Adrenal gland (tissue), 12 donors: ENCODE data around the gene CTAGE9. TPM values are rescaled to one million over a fixed set of nuclear protein-coding genes. Genes with fewer than 3 reads are reported as not detected.
"Not testable (repeated sequence)": the region's sequence is repeated elsewhere in the genome, so short reads cannot be mapped to it uniquely, and the experiment has no call there.

ENCODE experiments used
- DNase-seq, 7 donors: peaks; one replicate each; pipeline ENCODE4 v3.0.0-alpha.2; 2019 to 2020
- H3K27ac ChIP-seq, 5 donors: fragments of 200-600 bp; sonication (generic) in 4 of 5; 1 replicate in 3 of 5; 2 replicates in 2 of 5; pipeline versions ENCODE4 v1.5.1 to v1.8.0; 2016 to 2020; ENCODE audit warnings: mild to moderate bottlenecking in 1 of 5
- H3K27me3 ChIP-seq: fragments of 200-600 bp; 2 replicates; pipeline ENCODE4 v1.8.0; 2021
- H3K36me3 ChIP-seq, 2 donors: fragments of 200-600 bp; replicated peaks in 1 of 2; 1 replicate in 1 of 2; 2 replicates in 1 of 2; pipeline versions ENCODE4 v1.5.1 to v1.8.0; 2018 to 2022
- H3K4me1 ChIP-seq, 2 donors: fragments of 200-600 bp; replicated peaks in 1 of 2; 1 replicate in 1 of 2; 2 replicates in 1 of 2; pipeline versions ENCODE4 v1.5.1 to v1.8.0; 2018 to 2021
- H3K4me3 ChIP-seq, 4 donors: fragments of 200-600 bp; sonication (generic) in 3 of 4; one replicate each; pipeline ENCODE4 v1.5.1; 2016 to 2018
- H3K9me3 ChIP-seq, 3 donors: fragments of 200-600 bp; sonication (generic) in 1 of 3; replicated peaks in 1 of 3; 1 replicate in 2 of 3; 2 replicates in 1 of 3; pipeline versions ENCODE4 v1.5.1 to v1.8.0; 2016 to 2021
- POLR2A ChIP-seq, 2 donors: fragments of 450-650 bp; IDR thresholded peaks; one replicate each; pipeline ENCODE4 v1.6.1; 2017; ENCODE audit warnings: antibody characterized with exemption in 2 of 2, mild to moderate bottlenecking in 2 of 2, moderate library complexity in 1 of 2
- WGBS, 4 donors: extraction: QIAGEN DNeasy Blood & Tissue Kit in 2 of 4; methylation state at CpG; one replicate each; pipeline versions ENCODE4 v1.1.5 to v1.1.7; 2013 to 2017; 5-methylcytosine and 5-hydroxymethylcytosine counted together
- intact Hi-C, 2 donors: fragments of 100-400 bp; cut with DNase I; formaldehyde crosslinking; loops; one replicate each; pipeline versions ENCODE4 v1.14.1 to v1.15.0; 2022 to 2023
- polyA plus RNA-seq, 3 donors: library from polyadenylated mRNA; stranded (reverse); fragments of 200-250 nt in 2 of 3; fragments of 350-450 nt in 1 of 3; fragmentation: Illumina TruSeq in 1 of 3; extraction: RNeasy Lipid Tissue Mini Kit (QIAGEN cat#74804) in 1 of 3; gene quantifications; one replicate each; pipeline ENCODE4 v1.2.3, GENCODE V29; 2013 to 2014
- total RNA-seq, 9 donors: library from RNA; depleted of rRNA in 4 of 9; stranded (reverse); fragments of >200 nt in 4 of 9; fragments of 120-200 nt in 1 of 9; fragmentation: NEBNext Ultra II Directional in 1 of 9; extraction: Animal tissue kit (Norgen Biotek cat#: 25700) in 1 of 9; gene quantifications; one replicate each; pipeline versions ENCODE4 v1.1.0 to v1.2.4, GENCODE V29; 2013 to 2023
- TF ChIP-seq, protein P1 (sequence below), 6 experiments: fragments of 450-650 bp in 4 of 6; fragments of 200-600 bp in 2 of 6; sonication (generic) in 1 of 6; IDR thresholded peaks; 1 replicate in 5 of 6; 2 replicates in 1 of 6; pipeline versions ENCODE4 v1.5.1 to v1.8.0; 2016 to 2021; ENCODE audit warnings: antibody characterized with exemption in 6 of 6, mild to moderate bottlenecking in 2 of 6, moderate library complexity in 1 of 6
- donor health status: healthy with polysubstance abuse.
- donor health status: Bipolar disorder and iron deficiency.
- donor health status: DM: yes; HTN: yes; CAD: no.
- donor health status: DM: no; HTN: no; CAD: no.
- donor health status: DM: no; HTN: no; CAD: no.
- donor health status: DM: yes; HTN: yes; CAD: no.

CTAGE9 gene
- total and polyA plus RNA-seq, 12 donors: not detected

DNA sequence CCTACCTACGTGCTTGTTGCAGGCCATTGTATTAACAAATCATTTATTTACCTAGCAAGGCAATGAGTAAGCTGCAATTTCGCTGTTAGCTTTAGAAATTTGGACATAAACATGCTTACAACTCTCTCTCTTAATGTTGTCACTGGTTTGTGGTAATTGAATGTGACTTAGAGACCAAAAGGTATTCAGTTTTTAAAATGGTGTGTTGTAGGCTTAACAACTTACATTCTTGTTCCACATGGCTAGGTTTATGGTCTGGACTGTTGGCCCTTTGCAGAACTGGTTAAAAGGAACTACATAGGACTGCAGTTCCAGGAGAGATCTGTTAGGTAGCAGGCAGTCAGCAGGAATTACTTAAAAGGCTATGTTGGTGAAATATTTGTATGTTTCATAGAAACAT lies 10.3 kb upstream of the CTAGE9 start:
- 86 to 89% (median 88%) methylated on average over 2 of the region's 2 CpGs for WGBS, 4 donors
- no peak for DNase-seq
- no peak overlapping the region for H3K27ac ChIP-seq
- TF ChIP-seq, protein P1, sequence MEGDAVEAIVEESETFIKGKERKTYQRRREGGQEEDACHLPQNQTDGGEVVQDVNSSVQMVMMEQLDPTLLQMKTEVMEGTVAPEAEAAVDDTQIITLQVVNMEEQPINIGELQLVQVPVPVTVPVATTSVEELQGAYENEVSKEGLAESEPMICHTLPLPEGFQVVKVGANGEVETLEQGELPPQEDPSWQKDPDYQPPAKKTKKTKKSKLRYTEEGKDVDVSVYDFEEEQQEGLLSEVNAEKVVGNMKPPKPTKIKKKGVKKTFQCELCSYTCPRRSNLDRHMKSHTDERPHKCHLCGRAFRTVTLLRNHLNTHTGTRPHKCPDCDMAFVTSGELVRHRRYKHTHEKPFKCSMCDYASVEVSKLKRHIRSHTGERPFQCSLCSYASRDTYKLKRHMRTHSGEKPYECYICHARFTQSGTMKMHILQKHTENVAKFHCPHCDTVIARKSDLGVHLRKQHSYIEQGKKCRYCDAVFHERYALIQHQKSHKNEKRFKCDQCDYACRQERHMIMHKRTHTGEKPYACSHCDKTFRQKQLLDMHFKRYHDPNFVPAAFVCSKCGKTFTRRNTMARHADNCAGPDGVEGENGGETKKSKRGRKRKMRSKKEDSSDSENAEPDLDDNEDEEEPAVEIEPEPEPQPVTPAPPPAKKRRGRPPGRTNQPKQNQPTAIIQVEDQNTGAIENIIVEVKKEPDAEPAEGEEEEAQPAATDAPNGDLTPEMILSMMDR (IDR thresholded peaks at IDR 0.05): no peak
- TF ChIP-seq POLR2A (IDR thresholded peaks at IDR 0.05): no peak
- intact Hi-C loops: no loop called here
- no peaks in the 10 kb centered on the region for H3K9me3 ChIP-seq
- no peaks in the 10 kb centered on the region for H3K27me3 ChIP-seq
- H3K4me3 ChIP-seq: no peak overlapping the region
- no peaks in the 10 kb centered on the region for H3K4me1 ChIP-seq
- H3K36me3 ChIP-seq: no peaks in the 10 kb centered on the region

DNA sequence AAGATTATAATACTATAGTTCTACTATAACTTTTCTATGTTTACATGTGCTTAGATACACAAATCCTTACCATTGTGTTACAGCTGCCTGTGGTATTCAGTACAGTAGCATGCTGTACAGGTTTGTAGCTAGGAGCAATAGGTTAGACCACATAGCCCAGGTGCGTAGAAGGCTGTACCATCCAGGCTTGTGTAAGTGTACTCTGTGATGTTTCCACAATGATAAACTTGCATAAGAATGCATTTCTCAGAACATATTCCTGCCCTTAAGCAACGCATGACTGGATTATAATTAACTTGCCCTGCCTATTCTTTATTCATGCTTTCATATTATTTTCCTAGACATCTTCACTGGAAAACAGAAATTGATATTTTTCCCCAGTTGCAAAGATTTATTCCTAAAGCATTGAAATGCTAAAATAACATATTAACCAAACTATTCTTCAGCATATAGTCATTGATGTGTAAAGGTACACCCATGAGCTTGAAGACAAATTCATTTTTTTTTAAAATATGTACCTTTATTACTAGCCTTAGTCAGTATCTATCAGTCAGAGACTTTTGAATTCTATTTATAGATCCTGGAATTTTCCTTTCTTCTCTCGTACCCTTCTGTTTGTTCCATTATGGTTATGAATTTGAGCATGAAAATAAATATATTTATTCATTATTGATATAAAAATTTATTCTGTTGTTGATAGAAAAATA lies 7.2 kb upstream of the CTAGE9 start:
- DNase-seq: no peak
- Histone ChIP-seq H3K27ac (no peak overlapping the region), H3K36me3 (no peaks in the 10 kb centered on the region), H3K4me3 (no peak overlapping the region), H3K4me1 (no peaks in the 10 kb centered on the region), H3K27me3 (no peaks in the 10 kb centered on the region), H3K9me3 (no peaks in the 10 kb centered on the region)
- no peak for TF ChIP-seq POLR2A (IDR thresholded peaks at IDR 0.05)
- TF ChIP-seq, protein P1 (IDR thresholded peaks at IDR 0.05): no peak
- intact Hi-C loops: no loop called here
- WGBS, 4 donors: 87 to 95% (median 89%) methylated on average over 3 of the region's 3 CpGs

DNA sequence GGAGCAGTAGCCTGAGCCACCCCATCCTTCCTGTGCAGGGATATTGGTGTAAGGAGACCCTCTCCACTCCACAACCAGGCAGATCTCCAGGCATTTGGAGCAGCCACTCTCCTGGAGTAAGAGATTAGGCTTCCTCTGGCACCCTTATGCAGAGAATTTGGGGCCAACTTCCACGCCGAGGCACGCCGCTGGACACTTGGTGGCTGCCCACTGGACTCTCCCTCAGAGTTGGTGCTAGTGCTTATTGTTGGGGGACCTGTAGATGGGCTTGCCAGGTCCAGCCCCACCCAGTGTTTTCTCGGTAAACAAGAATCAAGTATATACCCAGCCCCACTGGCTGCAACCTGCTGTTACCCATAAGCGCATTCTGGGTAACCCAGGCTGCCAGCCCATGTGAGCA lies 4.8 kb upstream of the CTAGE9 start:
- H3K4me1 ChIP-seq, H3K9me3 ChIP-seq, H3K27me3 ChIP-seq, DNase-seq, H3K4me3 ChIP-seq, H3K27ac ChIP-seq, intact Hi-C loops, H3K36me3 ChIP-seq: not testable (repeated sequence)
- 79 to 100% (median 88%) methylated on average over 1 to 6 of the region's 6 CpGs; no CpG with 5 or more reads in 1 of the 4 donors for WGBS, 4 donors

DNA sequence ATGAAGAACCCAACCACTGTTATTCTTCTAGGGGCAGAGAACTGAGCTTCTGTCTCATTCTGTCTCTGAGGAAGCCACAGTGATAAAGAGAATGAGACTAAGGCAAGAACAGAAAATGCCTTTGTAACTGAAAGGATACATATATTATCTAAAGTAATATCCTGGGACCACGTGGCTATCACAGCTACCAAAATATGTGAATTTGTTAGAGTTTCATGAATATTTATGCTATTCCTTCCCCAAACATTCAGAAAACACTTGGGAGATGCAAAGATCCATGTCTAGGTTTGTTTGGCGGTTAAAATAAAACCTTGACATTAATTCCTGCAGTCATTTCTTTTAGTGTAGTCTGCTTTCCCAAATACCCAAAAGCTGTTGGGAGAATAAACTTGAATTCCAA lies 6.9 kb downstream of the CTAGE9 start:
- H3K9me3 ChIP-seq, H3K27ac ChIP-seq, H3K4me1 ChIP-seq, intact Hi-C loops, DNase-seq, H3K36me3 ChIP-seq, H3K4me3 ChIP-seq, H3K27me3 ChIP-seq: not testable (repeated sequence)
- no CpG with 5 or more reads among the region's 2 CpGs for WGBS, 4 donors

DNA sequence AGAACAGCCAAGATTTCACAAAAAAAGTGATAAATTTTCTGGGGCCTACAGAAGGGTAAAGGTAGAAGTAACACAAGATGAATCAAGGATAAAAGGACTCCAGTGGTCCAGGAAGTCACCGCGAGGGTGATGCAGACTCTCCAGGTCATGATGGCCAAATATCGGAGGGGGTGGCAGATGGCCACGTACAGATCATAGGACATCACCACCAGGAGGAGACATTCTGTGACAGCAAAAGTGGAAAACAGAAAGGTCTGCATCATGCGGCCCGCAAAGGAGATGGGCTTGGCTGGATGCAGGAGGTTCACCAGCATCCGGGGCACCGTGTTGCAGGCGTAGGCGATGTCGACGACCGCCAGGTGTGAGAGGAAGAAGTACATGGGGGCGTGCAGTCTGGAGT lies 10.0 kb downstream of the CTAGE9 start:
- no CpG with 5 or more reads among the region's 14 CpGs for WGBS, 4 donors
- H3K9me3 ChIP-seq, intact Hi-C loops: not testable (repeated sequence)

DNA sequence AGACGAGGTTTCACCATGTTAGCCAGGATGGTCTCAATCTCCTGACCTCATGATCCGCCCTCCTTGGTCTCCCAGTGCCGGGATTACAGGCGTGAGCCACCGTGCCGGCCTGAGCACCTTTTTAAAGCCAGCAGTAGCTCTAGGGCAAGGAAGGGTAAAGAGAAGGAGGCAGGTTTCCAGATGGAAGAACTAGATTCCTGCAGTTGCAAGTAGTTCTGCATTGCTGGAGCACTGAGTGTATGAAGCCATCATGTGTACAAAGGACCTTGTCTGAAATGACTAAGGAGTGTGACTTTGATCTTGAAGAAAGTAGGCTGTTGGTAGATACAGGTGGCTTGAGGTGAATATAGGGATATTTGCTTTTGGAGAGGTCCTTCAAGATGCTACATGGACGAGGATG lies 13.9 kb downstream of the CTAGE9 start:
- no peaks in the 10 kb centered on the region for H3K27me3 ChIP-seq
- WGBS, 4 donors: 90 to 97% (median 92%) methylated on average over 7 of the region's 7 CpGs
- no peak for TF ChIP-seq POLR2A (IDR thresholded peaks at IDR 0.05)
- TF ChIP-seq, protein P1 (IDR thresholded peaks at IDR 0.05): no peak
- no peaks in the 10 kb centered on the region for H3K4me1 ChIP-seq
- no peak overlapping the region for H3K27ac ChIP-seq
- DNase-seq: no peak
- intact Hi-C loops: loop anchor here in 1 of 2 donors (5.0 kb wide), 1 partner anchor 210 kb away; no protein-coding TSS in a partner anchor
- no peaks in the 10 kb centered on the region for H3K9me3 ChIP-seq
- H3K36me3 ChIP-seq: no peaks in the 10 kb centered on the region
- no peak overlapping the region for H3K4me3 ChIP-seq

More for the DNA sequence above, 10.0 kb downstream of the CTAGE9 start:
- H3K4me1 ChIP-seq, H3K4me3 ChIP-seq, H3K27ac ChIP-seq, DNase-seq, H3K36me3 ChIP-seq, H3K27me3 ChIP-seq: not testable (repeated sequence)
